ENCODE measurements around the gene TGFBR3. TPM values are rescaled to one million over a fixed set of nuclear protein-coding genes. Genes with fewer than 3 reads are reported as not detected.

TGFBR3 gene
- total and polyA plus RNA-seq, 2 of the 8 experiments (the other 6 are each of a cell fraction or from before 2014, with no cell fraction given), result 2.0 to 6.1 TPM

DNA sequence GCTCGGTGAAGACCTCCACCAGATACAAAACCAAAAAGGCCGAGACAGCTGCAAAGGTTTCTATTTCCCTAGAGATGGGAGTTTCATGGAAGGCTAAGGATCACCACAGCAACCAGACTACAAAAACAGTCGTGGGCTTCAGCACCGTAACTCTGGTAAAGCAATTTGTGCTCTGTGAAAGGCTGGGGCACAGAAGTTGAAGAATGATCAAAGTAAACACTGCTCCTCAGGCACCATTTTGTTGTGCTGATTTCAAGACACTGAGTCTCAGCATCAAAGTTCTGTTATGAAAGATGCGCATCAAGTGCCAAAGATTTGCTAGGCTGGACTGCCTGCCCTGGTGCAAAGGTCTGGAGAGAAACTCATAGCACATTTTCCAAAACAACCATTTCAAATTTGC is 116.2 kb downstream of the TGFBR3 start:
- Histone ChIP-seq H3K56ac (replicated peaks; ENCODE audit: insufficient read length, low read depth, low read length) (no peak overlapping the region), H2AFZ (ENCODE audit: low read length) (no peak overlapping the region), H3K23me2 (ENCODE audit: low read depth, low read length) (no peaks in the 10 kb centered on the region), H2BK120ac (replicated peaks; ENCODE audit: low read depth, low read length) (no peak overlapping the region), H4K91ac (replicated peaks; ENCODE audit: insufficient read length, low read length) (no peak overlapping the region), H3K27ac (ENCODE audit: low read depth, low read length) (no peak overlapping the region), H2BK5ac (ENCODE audit: low read depth, low read length) (no peak overlapping the region), H2BK20ac (ENCODE audit: low read length) (no peak overlapping the region), H3K36me3 (ENCODE audit: control insufficient read depth in 2 of 4, insufficient read depth in 4 of 4, low read length in 3 of 4) (no peaks in the 10 kb centered on the region), H4K20me1 (replicated peaks in 1 of 2; ENCODE audit: control insufficient read depth in 1 of 2, insufficient read depth in 2 of 2, low read length in 2 of 2) (no peaks in the 10 kb centered on the region), H3K4me1 (replicated peaks in 1 of 4; ENCODE audit: control insufficient read depth in 3 of 4, insufficient read depth in 4 of 4, low read length in 3 of 4) (peaks cover 0 to 3% (median 0%) of the 10 kb centered on the region in 4 experiments; a peak in 2 of 7 replicates), H4K5ac (ENCODE audit: insufficient read length, low read depth, low read length) (no peak overlapping the region), H3K27me3 (replicated peaks in 1 of 4; ENCODE audit: control insufficient read depth in 3 of 4, extremely low read depth in 1 of 4, insufficient read depth in 3 of 4, low read length in 3 of 4) (no peaks in the 10 kb centered on the region), H3K79me2 (ENCODE audit: control insufficient read depth in 1 of 2, insufficient read depth in 2 of 2, low read length in 2 of 2) (no peaks in the 10 kb centered on the region), H3K79me1 (ENCODE audit: low read depth, low read length) (no peaks in the 10 kb centered on the region), H3K18ac (ENCODE audit: extremely low read depth, low read length) (no peak overlapping the region), H3K14ac (ENCODE audit: insufficient read length) (no peak overlapping the region), H3K9ac (replicated peaks in 1 of 4; ENCODE audit: extremely low read depth in 1 of 4, low read depth in 3 of 4, low read length in 3 of 4) (no peak overlapping the region), H3K4me2 (ENCODE audit: insufficient read depth in 1 of 2, low read depth in 2 of 2, low read length in 2 of 2) (no peak overlapping the region), H2BK12ac (ENCODE audit: low read depth, low read length) (no peak overlapping the region), H4K8ac (ENCODE audit: extremely low read depth, insufficient read depth, low read length) (no peak overlapping the region), H3K9me3 (ENCODE audit: insufficient read depth in 2 of 2, low read depth in 1 of 2, low read length in 1 of 2) (no peaks in the 10 kb centered on the region), H3K4me3 (ENCODE audit: extremely low read depth in 1 of 4, insufficient read depth in 2 of 4, low read depth in 3 of 4, low read length in 4 of 4) (no peak overlapping the region), H3K23ac (ENCODE audit: insufficient read length) (no peak overlapping the region), H3K4ac (replicated peaks; ENCODE audit: insufficient read length, low read depth, low read length) (no peak overlapping the region), H2BK15ac (ENCODE audit: low read length) (no peak overlapping the region), H2AK5ac (ENCODE audit: low read depth, low read length) (no peak overlapping the region)
- 92% methylated on average over 5 of the region's 5 CpGs; no CpG with 5 or more reads in 1 of the 2 experiments for WGBS, 2 experiments (ENCODE audit: extremely low coverage in 1 of 2, insufficient coverage in 1 of 2, insufficient read length in 1 of 2, insufficient replicate concordance in 2 of 2, low coverage in 1 of 2, low lambda C conversion rate in 2 of 2, missing lambda C conversion rate in 1 of 2)
- POLR2A ChIA-PET (ENCODE audit: partially characterized antibody), result no interaction called here
- no peak for TF ChIP-seq SP4 (IDR thresholded peaks at IDR 0.05; ENCODE audit: low read length)
- no peak for TF ChIP-seq JUND (IDR thresholded peaks at IDR 0.05; ENCODE audit: low read length)
- TF ChIP-seq TAF7 (optimal IDR thresholded peaks at IDR 0.05; ENCODE audit: borderline replicate concordance, low read depth, low read length), result no peak
- TF ChIP-seq JUN (IDR thresholded peaks at IDR 0.05; ENCODE audit: low read depth, low read length), result no peak
- no peak for TF ChIP-seq TEAD4 (IDR thresholded peaks at IDR 0.05; ENCODE audit: low read depth, low read length)
- no peak for TF ChIP-seq HDAC6 (IDR thresholded peaks at IDR 0.05; ENCODE audit: low read depth, low read length)
- TF ChIP-seq, protein P1, sequence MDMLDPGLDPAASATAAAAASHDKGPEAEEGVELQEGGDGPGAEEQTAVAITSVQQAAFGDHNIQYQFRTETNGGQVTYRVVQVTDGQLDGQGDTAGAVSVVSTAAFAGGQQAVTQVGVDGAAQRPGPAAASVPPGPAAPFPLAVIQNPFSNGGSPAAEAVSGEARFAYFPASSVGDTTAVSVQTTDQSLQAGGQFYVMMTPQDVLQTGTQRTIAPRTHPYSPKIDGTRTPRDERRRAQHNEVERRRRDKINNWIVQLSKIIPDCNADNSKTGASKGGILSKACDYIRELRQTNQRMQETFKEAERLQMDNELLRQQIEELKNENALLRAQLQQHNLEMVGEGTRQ (IDR thresholded peaks at IDR 0.05; ENCODE audit: low read length), result no peak
- TF ChIP-seq SP2 (IDR thresholded peaks at IDR 0.05; ENCODE audit: low read length), result no peak
- TF ChIP-seq SP1 (IDR thresholded peaks at IDR 0.05; ENCODE audit: low read depth, low read length), result no peak
- DNase-seq (ENCODE audit: low read depth in 1 of 2, low spot score in 2 of 2) (no peak), FAIRE-seq (no peak)
- CTCF ChIA-PET (ENCODE audit: partially characterized antibody), result no interaction called here

Measured in H1 (cell line).